GM19438 (cell line): ENCODE measurements around the gene CNNM1.

ENCODE experiments used
- ATAC-seq: cut with Tn5 transposase; IDR thresholded peaks from one replicate; pipeline ENCODE4 v1.9.1; 2021; ENCODE audit warnings: low read depth; ENCODE audit not compliant: unreplicated experiment

The CNNM1 gene

GRCh38 chr10:99369551-99369950 lies 40.4 kb downstream of the CNNM1 start:
- ATAC-seq = no peak

GRCh38 chr10:99370993-99371392 lies 41.8 kb downstream of the CNNM1 start:
- peak; percentile 94 for ATAC-seq

- ATAC-seq = no peak
These were observed 43.6 kb downstream of the CNNM1 start for GRCh38 chr10:99372546-99373271.

- ATAC-seq = no peak
These were observed 45.4 kb downstream of the CNNM1 start for GRCh38 chr10:99374526-99374925.

GRCh38 chr10:99374972-99375371 lies 45.8 kb downstream of the CNNM1 start:
- ATAC-seq = no peak

- ATAC-seq = no peak
These were observed 46.3 kb downstream of the CNNM1 start for GRCh38 chr10:99375426-99375825.

GRCh38 chr10:99382176-99382575 lies 53.0 kb downstream of the CNNM1 start:
- no peak for ATAC-seq

GRCh38 chr10:99387071-99387470 lies 57.9 kb downstream of the CNNM1 start:
- ATAC-seq = no peak

GRCh38 chr10:99387541-99387940 lies 58.4 kb downstream of the CNNM1 start:
- no peak for ATAC-seq

- no peak for ATAC-seq
These were observed 60.7 kb downstream of the CNNM1 start for GRCh38 chr10:99389729-99390480.

- no peak for ATAC-seq
These were observed 62.2 kb downstream of the CNNM1 start for GRCh38 chr10:99391346-99391745.

GRCh38 chr10:99393036-99393435 lies 63.9 kb downstream of the CNNM1 start:
- no peak for ATAC-seq

GRCh38 chr10:99393683-99394082 lies 64.5 kb downstream of the CNNM1 start:
- ATAC-seq = no peak

- ATAC-seq = no peak
These were observed 65.1 kb downstream of the CNNM1 start for GRCh38 chr10:99394256-99394655.

- ATAC-seq = no peak
These were observed 65.7 kb downstream of the CNNM1 start for GRCh38 chr10:99394761-99395386.

- no peak for ATAC-seq
These were observed 66.7 kb downstream of the CNNM1 start for GRCh38 chr10:99395750-99396445.

GRCh38 chr10:99396471-99396870 lies 67.3 kb downstream of the CNNM1 start:
- ATAC-seq = no peak

- ATAC-seq = no peak
These were observed 70.5 kb downstream of the CNNM1 start for GRCh38 chr10:99399664-99400063.

GRCh38 chr10:99403674-99404073 lies 74.5 kb downstream of the CNNM1 start:
- ATAC-seq = no peak

GRCh38 chr10:99406149-99406548 lies 77.0 kb downstream of the CNNM1 start:
- ATAC-seq = no peak

- ATAC-seq = no peak
These were observed 81.0 kb downstream of the CNNM1 start for GRCh38 chr10:99410146-99410545.
